Measurements from ENCODE around the gene MUS81. TPM values are rescaled to one million over a fixed set of nuclear protein-coding genes. Genes with fewer than 3 reads are reported as not detected.

The MUS81 gene
- total and polyA plus RNA-seq, 9 of the 15 experiments (the other 6 are each of a cell fraction or from before 2014, with no cell fraction given), result 13.4 to 118 (median 53.7) TPM

DNA sequence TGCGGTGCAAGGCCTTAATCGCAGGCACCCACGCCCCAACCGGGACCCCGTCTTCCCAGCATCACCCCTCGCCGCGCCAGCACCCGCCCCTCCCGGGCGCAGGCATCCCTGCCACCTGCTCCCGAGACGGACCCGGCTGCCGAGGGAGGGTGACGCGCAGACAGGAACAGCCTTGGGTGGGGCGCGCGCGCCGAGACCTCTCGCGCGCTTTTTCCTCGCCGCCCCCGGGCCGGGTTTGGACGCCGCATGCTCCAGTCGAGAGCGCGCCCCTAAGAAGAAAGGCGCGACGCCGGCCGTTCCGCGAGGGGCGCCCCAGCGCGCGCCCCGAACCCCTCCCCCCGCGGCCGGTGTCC is 2.8 kb upstream of the MUS81 start (continued):
- TF ChIP-seq NBN (IDR thresholded peaks at IDR 0.05; ENCODE audit: low read depth), result no peak
- peak; percentile 43 for TF ChIP-seq PCBP2 (IDR thresholded peaks at IDR 0.05; ENCODE audit: low read depth, low read length, poor library complexity, severe bottlenecking)
- TF ChIP-seq TOE1 (IDR thresholded peaks at IDR 0.05; ENCODE audit: borderline replicate concordance), result no peak
- no peak for TF ChIP-seq TOE1 (CRISPR knock-in tag; IDR thresholded peaks at IDR 0.05; ENCODE audit: borderline replicate concordance, low read depth)
- no peak for TF ChIP-seq YY1 (IDR thresholded peaks at IDR 0.05; ENCODE audit: borderline replicate concordance in 1 of 3, control insufficient read depth in 1 of 3, extremely low read depth in 1 of 3, insufficient read depth in 3 of 3, insufficient read length in 1 of 3, insufficient replicate concordance in 2 of 3, low read depth in 1 of 3, low read length in 2 of 3)
- TF ChIP-seq BCLAF1 (IDR thresholded peaks at IDR 0.05; ENCODE audit: borderline replicate concordance in 1 of 2, control insufficient read depth in 1 of 2, low read depth in 2 of 2, low read length in 1 of 2), result 0 out of 4 replicates have a peak, but pooled peaks of 1 of the 2 experiments have one; percentile 58
- no peak for TF ChIP-seq ZNF512 (tag; IDR thresholded peaks at IDR 0.05)
- no peak for TF ChIP-seq JUN (IDR thresholded peaks at IDR 0.05; ENCODE audit: borderline replicate concordance, low read depth, low read length)
- 0 out of 2 replicates have a peak, but pooled peaks have one; percentile 4 for TF ChIP-seq JUN (CRISPR knock-in tag; IDR thresholded peaks at IDR 0.05; ENCODE audit: borderline replicate concordance)
- no peak for TF ChIP-seq BRD9 (IDR thresholded peaks at IDR 0.05; ENCODE audit: low read depth, partially characterized antibody)
- TF ChIP-seq, protein P1, sequence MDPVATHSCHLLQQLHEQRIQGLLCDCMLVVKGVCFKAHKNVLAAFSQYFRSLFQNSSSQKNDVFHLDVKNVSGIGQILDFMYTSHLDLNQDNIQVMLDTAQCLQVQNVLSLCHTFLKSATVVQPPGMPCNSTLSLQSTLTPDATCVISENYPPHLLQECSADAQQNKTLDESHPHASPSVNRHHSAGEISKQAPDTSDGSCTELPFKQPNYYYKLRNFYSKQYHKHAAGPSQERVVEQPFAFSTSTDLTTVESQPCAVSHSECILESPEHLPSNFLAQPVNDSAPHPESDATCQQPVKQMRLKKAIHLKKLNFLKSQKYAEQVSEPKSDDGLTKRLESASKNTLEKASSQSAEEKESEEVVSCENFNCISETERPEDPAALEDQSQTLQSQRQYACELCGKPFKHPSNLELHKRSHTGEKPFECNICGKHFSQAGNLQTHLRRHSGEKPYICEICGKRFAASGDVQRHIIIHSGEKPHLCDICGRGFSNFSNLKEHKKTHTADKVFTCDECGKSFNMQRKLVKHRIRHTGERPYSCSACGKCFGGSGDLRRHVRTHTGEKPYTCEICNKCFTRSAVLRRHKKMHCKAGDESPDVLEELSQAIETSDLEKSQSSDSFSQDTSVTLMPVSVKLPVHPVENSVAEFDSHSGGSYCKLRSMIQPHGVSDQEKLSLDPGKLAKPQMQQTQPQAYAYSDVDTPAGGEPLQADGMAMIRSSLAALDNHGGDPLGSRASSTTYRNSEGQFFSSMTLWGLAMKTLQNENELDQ (CRISPR knock-in tag; IDR thresholded peaks at IDR 0.05; ENCODE audit: borderline replicate concordance), result no peak
- TF ChIP-seq, protein P2, sequence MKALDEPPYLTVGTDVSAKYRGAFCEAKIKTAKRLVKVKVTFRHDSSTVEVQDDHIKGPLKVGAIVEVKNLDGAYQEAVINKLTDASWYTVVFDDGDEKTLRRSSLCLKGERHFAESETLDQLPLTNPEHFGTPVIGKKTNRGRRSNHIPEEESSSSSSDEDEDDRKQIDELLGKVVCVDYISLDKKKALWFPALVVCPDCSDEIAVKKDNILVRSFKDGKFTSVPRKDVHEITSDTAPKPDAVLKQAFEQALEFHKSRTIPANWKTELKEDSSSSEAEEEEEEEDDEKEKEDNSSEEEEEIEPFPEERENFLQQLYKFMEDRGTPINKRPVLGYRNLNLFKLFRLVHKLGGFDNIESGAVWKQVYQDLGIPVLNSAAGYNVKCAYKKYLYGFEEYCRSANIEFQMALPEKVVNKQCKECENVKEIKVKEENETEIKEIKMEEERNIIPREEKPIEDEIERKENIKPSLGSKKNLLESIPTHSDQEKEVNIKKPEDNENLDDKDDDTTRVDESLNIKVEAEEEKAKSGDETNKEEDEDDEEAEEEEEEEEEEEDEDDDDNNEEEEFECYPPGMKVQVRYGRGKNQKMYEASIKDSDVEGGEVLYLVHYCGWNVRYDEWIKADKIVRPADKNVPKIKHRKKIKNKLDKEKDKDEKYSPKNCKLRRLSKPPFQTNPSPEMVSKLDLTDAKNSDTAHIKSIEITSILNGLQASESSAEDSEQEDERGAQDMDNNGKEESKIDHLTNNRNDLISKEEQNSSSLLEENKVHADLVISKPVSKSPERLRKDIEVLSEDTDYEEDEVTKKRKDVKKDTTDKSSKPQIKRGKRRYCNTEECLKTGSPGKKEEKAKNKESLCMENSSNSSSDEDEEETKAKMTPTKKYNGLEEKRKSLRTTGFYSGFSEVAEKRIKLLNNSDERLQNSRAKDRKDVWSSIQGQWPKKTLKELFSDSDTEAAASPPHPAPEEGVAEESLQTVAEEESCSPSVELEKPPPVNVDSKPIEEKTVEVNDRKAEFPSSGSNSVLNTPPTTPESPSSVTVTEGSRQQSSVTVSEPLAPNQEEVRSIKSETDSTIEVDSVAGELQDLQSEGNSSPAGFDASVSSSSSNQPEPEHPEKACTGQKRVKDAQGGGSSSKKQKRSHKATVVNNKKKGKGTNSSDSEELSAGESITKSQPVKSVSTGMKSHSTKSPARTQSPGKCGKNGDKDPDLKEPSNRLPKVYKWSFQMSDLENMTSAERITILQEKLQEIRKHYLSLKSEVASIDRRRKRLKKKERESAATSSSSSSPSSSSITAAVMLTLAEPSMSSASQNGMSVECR (CRISPR knock-in tag; IDR thresholded peaks at IDR 0.05), result peak; percentile 75
